Endodermal cell (in vitro differentiated cells): Measurements from ENCODE around the gene FAM204A. TPM values are rescaled to one million over a fixed set of nuclear protein-coding genes. Genes with fewer than 3 reads are reported as not detected.

Experiments used
- DNase-seq: peaks from one replicate; pipeline ENCODE4 v3.0.0-alpha.2; 2017
- H3K27ac ChIP-seq: 2 replicates; pipeline ENCODE4 v1.5.1; 2013; ENCODE audit warnings: mild to moderate bottlenecking, low read depth, low read length, moderate library complexity
- H3K27me3 ChIP-seq: 2 replicates; pipeline ENCODE4 v1.6.1; 2013; ENCODE audit warnings: mild to moderate bottlenecking, low read length, moderate library complexity; ENCODE audit not compliant: insufficient read depth, control insufficient read depth, poor library complexity, severe bottlenecking
- H3K36me3 ChIP-seq: 2 replicates; pipeline ENCODE4 v1.7.0; 2013; ENCODE audit warnings: mild to moderate bottlenecking, low read length, moderate library complexity; ENCODE audit not compliant: control insufficient read depth, insufficient read depth
- H3K4me1 ChIP-seq: one replicate; pipeline ENCODE4 v1.7.0; 2013; ENCODE audit warnings: low read length; ENCODE audit not compliant: control insufficient read depth, insufficient read depth
- H3K4me3 ChIP-seq: 2 replicates; pipeline ENCODE4 v1.5.1; 2013; ENCODE audit warnings: mild to moderate bottlenecking, low read length, moderate library complexity
- H3K9ac ChIP-seq: 2 replicates; pipeline ENCODE4 v1.6.1; 2013; ENCODE audit warnings: mild to moderate bottlenecking, low read length, moderate library complexity; ENCODE audit not compliant: poor library complexity, severe bottlenecking; ENCODE audit errors: extremely low read depth
- H3K9me3 ChIP-seq: 2 replicates; pipeline ENCODE4 v1.6.1; 2013; ENCODE audit warnings: mild to moderate bottlenecking, low read length, moderate library complexity; ENCODE audit not compliant: control insufficient read depth
- H3K27ac Mint-ChIP-seq: 2 replicates; pipeline ENCODE4 v1.8.0; 2020; ENCODE audit warnings: mixed read lengths
- H3K27me3 Mint-ChIP-seq: 2 replicates; pipeline ENCODE4 v1.8.0; 2021; ENCODE audit warnings: mild to moderate bottlenecking, mixed read lengths; ENCODE audit not compliant: insufficient read depth
- H3K36me3 Mint-ChIP-seq: 2 replicates; pipeline ENCODE4 v1.8.0; 2020; ENCODE audit warnings: low read depth, mixed read lengths
- H3K4me1 Mint-ChIP-seq: 2 replicates; pipeline ENCODE4 v1.8.0; 2020; ENCODE audit warnings: mixed read lengths
- H3K4me3 Mint-ChIP-seq: 2 replicates; pipeline ENCODE4 v1.8.0; 2020; ENCODE audit warnings: mild to moderate bottlenecking, moderate library complexity, mixed read lengths
- H3K9me3 Mint-ChIP-seq: 2 replicates; pipeline ENCODE4 v1.8.0; 2020; ENCODE audit warnings: mild to moderate bottlenecking, mixed read lengths
- CTCF ChIP-seq: fragments of 200-600 bp; sonication (generic); conservative IDR thresholded peaks from 2 replicates; pipeline ENCODE4 v1.5.0; 2021; ENCODE audit warnings: antibody characterized with exemption, mild to moderate bottlenecking
- WGBS, 2 experiments: methylation state at CpG; one replicate each; pipeline versions ENCODE4 v1.1.5 to v1.1.7; 2013; ENCODE audit warnings: missing lambda C conversion rate in 2 of 2, mixed read lengths in 1 of 2; ENCODE audit not compliant: insufficient coverage in 1 of 2, insufficient read length in 1 of 2; 5-methylcytosine and 5-hydroxymethylcytosine counted together
- long read RNA-seq, 4 experiments: library from polyadenylated mRNA in 2 of 4; library from RNA in 1 of 4; library from capped mRNA in 1 of 4; stranded (forward) in 3 of 4; unstranded in 1 of 4; transcript quantifications; one replicate each; pipeline ENCODE4 v2.0.0, GENCODE V29; 2020 to 2021; ENCODE audit warnings: inconsistent platforms in 1 of 4
- polyA plus RNA-seq, 2 experiments: library from polyadenylated mRNA; stranded (reverse); fragments of 50-300 nt; gene quantifications; one replicate each; pipeline ENCODE4 v1.2.3, GENCODE V29; 2013
- total RNA-seq, 2 donors: library from RNA; stranded (reverse); fragmentation: NEBNext Ultra II Directional in 1 of 2; extraction: Animal tissue kit (Norgen Biotek cat#: 25700) in 1 of 2; gene quantifications; 2 replicates in 1 of 2; 3 replicates in 1 of 2; pipeline ENCODE4 v1.2.1, GENCODE V29; 2021

The FAM204A gene
- total RNA-seq: 10 to 100 TPM; 40.9 to 43.3 TPM
- 47.6 TPM for polyA plus RNA-seq (2013, experiment 1 of 2)
- polyA plus RNA-seq (2013, experiment 2 of 2): 44.9 TPM
- long read RNA-seq, experiment 1, full-length matches to known transcripts: 5 of 11 reads
- long read RNA-seq, experiment 1, partial matches to known transcripts: 5 of 11 reads
- long read RNA-seq, experiment 1, other reads (novel, unspliced or antisense): 1 of 11 reads
- long read RNA-seq, experiment 2, full-length matches to known transcripts: 49 of 60 reads
- long read RNA-seq, experiment 2, partial matches to known transcripts: 3 of 60 reads
- long read RNA-seq, experiment 2, other reads (novel, unspliced or antisense): 8 of 60 reads
- long read RNA-seq, experiment 3, full-length matches to known transcripts: 29 of 46 reads
- long read RNA-seq, experiment 3, partial matches to known transcripts: 3 of 46 reads
- long read RNA-seq, experiment 3, other reads (novel, unspliced or antisense): 14 of 46 reads
- long read RNA-seq, experiment 4, full-length matches to known transcripts: 21 of 32 reads
- long read RNA-seq, experiment 4, partial matches to known transcripts: 5 of 32 reads
- long read RNA-seq, experiment 4, other reads (novel, unspliced or antisense): 6 of 32 reads

DNA sequence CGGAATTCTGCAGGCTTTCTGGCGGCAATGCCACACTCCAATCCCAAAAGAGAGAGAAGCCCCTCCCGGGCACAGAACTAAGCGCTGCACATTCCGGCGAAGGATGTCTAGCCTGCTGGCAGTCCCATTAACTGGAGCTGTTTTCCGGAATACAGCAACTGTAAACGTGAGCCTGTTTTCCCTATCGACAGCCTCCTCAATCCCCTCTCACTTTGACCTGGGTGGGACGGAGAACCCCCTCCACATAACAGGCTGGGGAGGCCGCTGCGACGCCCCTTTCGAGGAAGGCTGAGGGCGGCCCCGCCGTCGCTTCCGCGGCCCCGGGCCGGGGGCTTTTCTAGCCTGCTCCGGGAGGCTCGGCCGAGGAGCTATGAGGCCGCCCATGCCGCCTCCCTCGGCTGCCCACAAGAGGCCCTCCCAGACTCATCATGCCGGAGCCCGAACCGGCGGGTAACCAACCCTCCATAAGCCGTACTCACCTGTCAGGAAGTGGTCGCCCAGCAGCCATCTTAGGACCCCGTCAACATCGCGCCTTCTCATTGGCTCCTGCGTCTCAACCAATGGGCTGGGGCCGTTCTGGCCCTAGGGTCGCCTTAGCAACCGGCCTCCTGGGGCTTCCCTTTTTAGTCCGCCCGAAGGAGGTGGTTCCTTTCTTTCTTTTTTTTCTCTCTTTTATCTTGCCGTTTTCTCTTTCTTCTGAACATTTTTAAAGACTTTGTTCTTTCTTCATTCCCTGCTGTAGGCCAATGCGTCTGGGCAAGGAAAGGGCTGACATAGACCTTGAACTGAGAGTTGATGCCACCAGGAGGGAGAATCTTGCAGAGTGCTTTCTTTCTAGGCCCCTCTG, at the start of gene FAM204A:
FAM204A (minus strand) TSS at position 534 of the 847 bp plus-strand sequence. CDS start 5,909 bp downstream, outside the sequence.
- Histone ChIP-seq H3K36me3 (no peaks in the 10 kb centered on the region), H3K9me3 (no peaks in the 10 kb centered on the region), H3K27ac (peak within 1 kb of the TSS; percentile 76), H3K9ac (peak within 1 kb of the TSS; percentile 73), H3K27me3 (peaks cover 35% of the 10 kb centered on the region), H3K4me3 (peak within 1 kb of the TSS; percentile 95), H3K4me1 (no peaks in the 10 kb centered on the region)
- peak; percentile 33 for TF ChIP-seq CTCF
- peak; percentile 98 for DNase-seq
- 0 to 1% methylated on average over 16 to 45 of the region's 45 CpGs for WGBS, 2 experiments
- Mint-ChIP-seq H3K4me3 (peak within 1 kb of the TSS; percentile 76), H3K9me3 (no peaks in the 10 kb centered on the region), H3K27me3 (peaks cover 30% of the 10 kb centered on the region), H3K27ac (peak within 1 kb of the TSS; percentile 90), H3K4me1 (peaks cover 21% of the 10 kb centered on the region), H3K36me3 (no peaks in the 10 kb centered on the region)

- no peak overlapping the region for H3K4me3 Mint-ChIP-seq
- no peaks in the 10 kb centered on the region for H3K9me3 Mint-ChIP-seq
- Histone ChIP-seq H3K27ac (no peak overlapping the region), H3K27me3 (no peaks in the 10 kb centered on the region), H3K36me3 (no peaks in the 10 kb centered on the region), H3K9me3 (peaks cover under 1% of the 10 kb centered on the region), H3K4me1 (no peaks in the 10 kb centered on the region), H3K4me3 (no peak overlapping the region), H3K9ac (no peak overlapping the region)
- DNase-seq: no peak
- H3K27me3 Mint-ChIP-seq: peaks cover 6% of the 10 kb centered on the region
- WGBS, 2 experiments: 89% methylated on average over 1 of the region's 1 CpG; no CpG with 5 or more reads in 1 of the 2 experiments
- H3K36me3 Mint-ChIP-seq: no peaks in the 10 kb centered on the region
- H3K27ac Mint-ChIP-seq: no peak overlapping the region
- TF ChIP-seq CTCF: no peak
- H3K4me1 Mint-ChIP-seq: peaks cover 10% of the 10 kb centered on the region
Measured at GRCh38 chr10:118383699-118384098, 41.6 kb upstream of the FAM204A start.

DNA sequence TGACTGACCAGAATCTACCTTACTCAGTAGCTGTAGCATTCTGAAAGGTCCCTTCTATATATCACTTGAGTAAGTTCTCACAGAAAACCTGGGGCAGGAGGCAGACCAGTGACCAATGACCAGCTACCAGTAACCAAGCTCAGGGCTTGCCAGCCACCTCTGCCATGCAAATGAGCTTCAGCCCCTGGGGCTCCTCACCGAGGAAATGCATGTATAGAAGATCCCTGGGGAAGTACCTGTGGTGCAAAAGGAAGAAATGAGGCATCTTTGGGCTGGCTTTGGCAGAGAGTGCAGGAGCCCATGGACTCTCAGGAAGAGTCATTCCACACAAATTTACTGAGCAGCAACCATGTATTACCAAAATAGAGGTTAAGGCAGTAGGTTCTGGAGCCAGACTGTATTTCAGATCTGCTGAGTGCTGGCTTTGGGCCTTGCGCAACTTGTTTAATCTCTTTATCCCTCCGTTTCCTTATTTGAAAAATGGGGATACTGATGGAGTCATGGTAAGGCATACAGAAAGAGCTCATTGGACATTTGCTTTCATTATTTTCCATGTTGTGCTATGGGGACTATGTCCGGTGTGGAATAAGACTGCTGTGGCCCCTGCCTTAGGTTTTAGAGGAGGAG, 41.1 kb upstream of the FAM204A start:
- no peaks in the 10 kb centered on the region for H3K27me3 ChIP-seq
- peaks cover 6% of the 10 kb centered on the region for H3K27me3 Mint-ChIP-seq
- WGBS, 2 experiments: 80 to 87% methylated on average over 3 to 4 of the region's 4 CpGs
- no peaks in the 10 kb centered on the region for H3K4me1 ChIP-seq
- no peak overlapping the region for H3K27ac ChIP-seq
- H3K4me3 ChIP-seq: no peak overlapping the region
- no peak overlapping the region for H3K27ac Mint-ChIP-seq
- no peaks in the 10 kb centered on the region for H3K9me3 Mint-ChIP-seq
- no peak for DNase-seq
- no peaks in the 10 kb centered on the region for H3K36me3 ChIP-seq
- H3K9ac ChIP-seq: no peak overlapping the region
- H3K4me1 Mint-ChIP-seq: peaks cover 10% of the 10 kb centered on the region
- H3K4me3 Mint-ChIP-seq: no peak overlapping the region
- no peaks in the 10 kb centered on the region for H3K9me3 ChIP-seq
- TF ChIP-seq CTCF: no peak
- H3K36me3 Mint-ChIP-seq: no peaks in the 10 kb centered on the region
